ENCODE results near the gene TMPRSS3.

The TMPRSS3 gene

GRCh38 chr21:42437786-42438185 is 41.9 kb upstream of the TMPRSS3 start:
- H3K79me2 ChIP-seq (ENCODE audit: control insufficient read depth, low read length) = no peaks in the 10 kb centered on the region
- no peaks in the 10 kb centered on the region for H3K4me1 ChIP-seq (ENCODE audit: control insufficient read depth, low read length)

GRCh38 chr21:42436914-42437313 is 41.1 kb upstream of the TMPRSS3 start:
- Histone ChIP-seq H3K27ac (ENCODE audit: low read depth, low read length) (no peak overlapping the region), H3K4me1 (ENCODE audit: control insufficient read depth, low read length) (no peaks in the 10 kb centered on the region), H3K27me3 (ENCODE audit: control insufficient read depth, low read length) (peaks cover 24% of the 10 kb centered on the region), H3K4me3 (ENCODE audit: low read length) (no peak overlapping the region), H3K9me2 (replicated peaks; ENCODE audit: control insufficient read depth, low read length) (no peaks in the 10 kb centered on the region), H3K9me3 (ENCODE audit: control insufficient read depth, insufficient read depth, low read length) (no peaks in the 10 kb centered on the region), H3K4me2 (ENCODE audit: low read length) (no peak overlapping the region), H3K36me3 (ENCODE audit: control insufficient read depth, low read length) (no peaks in the 10 kb centered on the region), H4K20me1 (ENCODE audit: control insufficient read depth, insufficient read depth, low read depth, low read length) (no peaks in the 10 kb centered on the region), H3F3A (ENCODE audit: control insufficient read depth, insufficient read depth) (no peaks in the 10 kb centered on the region), H3K79me2 (ENCODE audit: control insufficient read depth, low read length) (no peaks in the 10 kb centered on the region)
- TF ChIP-seq CTCF (IDR thresholded peaks at IDR 0.05; ENCODE audit: low read depth, low read length, poor library complexity, severe bottlenecking) = no peak
- no peak for TF ChIP-seq EZH2phosphoT487 (IDR thresholded peaks at IDR 0.05; ENCODE audit: borderline replicate concordance, low read length)

More at GRCh38 chr21:42437786-42438185, 41.9 kb upstream of the TMPRSS3 start:
- no peak for TF ChIP-seq EZH2phosphoT487 (IDR thresholded peaks at IDR 0.05; ENCODE audit: borderline replicate concordance, low read length)
- TF ChIP-seq CTCF (IDR thresholded peaks at IDR 0.05; ENCODE audit: low read depth, low read length, poor library complexity, severe bottlenecking) = no peak
- H3K27ac ChIP-seq (ENCODE audit: low read depth, low read length) = no peak overlapping the region
- H3K4me3 ChIP-seq (ENCODE audit: low read length) = no peak overlapping the region
- H3F3A ChIP-seq (ENCODE audit: control insufficient read depth, insufficient read depth) = no peaks in the 10 kb centered on the region
- H3K9me3 ChIP-seq (ENCODE audit: control insufficient read depth, insufficient read depth, low read length) = no peaks in the 10 kb centered on the region
- H3K4me2 ChIP-seq (ENCODE audit: low read length) = no peak overlapping the region
- peaks cover 18% of the 10 kb centered on the region for H3K27me3 ChIP-seq (ENCODE audit: control insufficient read depth, low read length)
- no peaks in the 10 kb centered on the region for H3K36me3 ChIP-seq (ENCODE audit: control insufficient read depth, low read length)
- H3K9me2 ChIP-seq (replicated peaks; ENCODE audit: control insufficient read depth, low read length) = no peaks in the 10 kb centered on the region
- H4K20me1 ChIP-seq (ENCODE audit: control insufficient read depth, insufficient read depth, low read depth, low read length) = no peaks in the 10 kb centered on the region

GRCh38 chr21:42435833-42436232 is 40.0 kb upstream of the TMPRSS3 start:
- Histone ChIP-seq H3K9me2 (replicated peaks; ENCODE audit: control insufficient read depth, low read length) (no peaks in the 10 kb centered on the region), H3K27ac (ENCODE audit: low read depth, low read length) (no peak overlapping the region), H3K36me3 (ENCODE audit: control insufficient read depth, low read length) (no peaks in the 10 kb centered on the region), H3K79me2 (ENCODE audit: control insufficient read depth, low read length) (no peaks in the 10 kb centered on the region), H3F3A (ENCODE audit: control insufficient read depth, insufficient read depth) (no peaks in the 10 kb centered on the region), H3K4me1 (ENCODE audit: control insufficient read depth, low read length) (no peaks in the 10 kb centered on the region), H3K4me2 (ENCODE audit: low read length) (no peak overlapping the region), H4K20me1 (ENCODE audit: control insufficient read depth, insufficient read depth, low read depth, low read length) (no peaks in the 10 kb centered on the region), H3K9me3 (ENCODE audit: control insufficient read depth, insufficient read depth, low read length) (no peaks in the 10 kb centered on the region), H3K4me3 (ENCODE audit: low read length) (no peak overlapping the region), H3K27me3 (ENCODE audit: control insufficient read depth, low read length) (peaks cover 25% of the 10 kb centered on the region)
- TF ChIP-seq EZH2phosphoT487 (IDR thresholded peaks at IDR 0.05; ENCODE audit: borderline replicate concordance, low read length) (no peak), CTCF (IDR thresholded peaks at IDR 0.05; ENCODE audit: low read depth, low read length, poor library complexity, severe bottlenecking) (no peak)

GRCh38 chr21:42435401-42435800 is 39.5 kb upstream of the TMPRSS3 start:
- Histone ChIP-seq H3K9me3 (ENCODE audit: control insufficient read depth, insufficient read depth, low read length) (no peaks in the 10 kb centered on the region), H3K4me3 (ENCODE audit: low read length) (no peak overlapping the region), H3K4me2 (ENCODE audit: low read length) (no peak overlapping the region), H3K9me2 (replicated peaks; ENCODE audit: control insufficient read depth, low read length) (no peaks in the 10 kb centered on the region), H3K27ac (ENCODE audit: low read depth, low read length) (no peak overlapping the region), H4K20me1 (ENCODE audit: control insufficient read depth, insufficient read depth, low read depth, low read length) (no peaks in the 10 kb centered on the region), H3K79me2 (ENCODE audit: control insufficient read depth, low read length) (no peaks in the 10 kb centered on the region), H3F3A (ENCODE audit: control insufficient read depth, insufficient read depth) (no peaks in the 10 kb centered on the region), H3K27me3 (ENCODE audit: control insufficient read depth, low read length) (peaks cover 25% of the 10 kb centered on the region), H3K4me1 (ENCODE audit: control insufficient read depth, low read length) (no peaks in the 10 kb centered on the region), H3K36me3 (ENCODE audit: control insufficient read depth, low read length) (no peaks in the 10 kb centered on the region)
- TF ChIP-seq EZH2phosphoT487 (IDR thresholded peaks at IDR 0.05; ENCODE audit: borderline replicate concordance, low read length) (no peak), CTCF (IDR thresholded peaks at IDR 0.05; ENCODE audit: low read depth, low read length, poor library complexity, severe bottlenecking) (no peak)
